Caco-2 (cell line): ENCODE results near the gene FILIP1. TPM values are rescaled to one million over a fixed set of nuclear protein-coding genes. Genes with fewer than 3 reads are reported as not detected.

Experiments used
- BruUV-seq: library from RNA; stranded (reverse); fragments of 400-500 nt; replicated peaks from 2 replicates; lab custom pipeline; 2021; lab: Mats Ljungman, UMichigan
- CTCF ChIA-PET: fragments of 300-600 bp; sonication (Branson Sonifier 250); formaldehyde crosslinking; loops from one replicate; lab custom pipeline; 2022; ENCODE audit warnings: antibody characterized with exemption; lab: Charles Lee
- POLR2A ChIA-PET: fragments of 300-600 bp; sonication (Branson Sonifier 250); formaldehyde crosslinking; loops from one replicate; lab custom pipeline; 2022; ENCODE audit warnings: antibody characterized with exemption; lab: Charles Lee
- DNase-seq, 2 experiments: peaks; one replicate each; pipeline versions ENCODE4 v3.0.0 to v3.0.0-alpha.2; 2020 to 2022
- H3K27me3 ChIP-seq: replicated peaks from 2 replicates; pipeline ENCODE4 v1.6.0; 2011; ENCODE audit warnings: low read length; ENCODE audit not compliant: control insufficient read depth, insufficient read depth
- H3K36me3 ChIP-seq: 2 replicates; pipeline ENCODE4 v1.5.1; 2011; ENCODE audit warnings: low read length; ENCODE audit not compliant: control insufficient read depth, insufficient read depth
- H3K4me1 ChIP-seq: fragments of 250-450 bp; sonication (Bioruptor Pico); 2 replicates; pipeline ENCODE4 v1.5.1; 2020; ENCODE audit warnings: mild to moderate bottlenecking
- H3K4me3 ChIP-seq: 2 replicates; pipeline ENCODE4 v1.5.1; 2011; ENCODE audit warnings: low read depth, mild to moderate bottlenecking, control low read depth, low read length
- H3K9me3 ChIP-seq: fragments of 250-450 bp; sonication (Bioruptor Pico); 2 replicates; pipeline ENCODE4 v1.5.1; 2020; ENCODE audit warnings: mild to moderate bottlenecking, moderate library complexity
- H3K27ac Mint-ChIP-seq: one replicate; pipeline ENCODE4 v1.8.0; 2022; ENCODE audit warnings: mixed read lengths; ENCODE audit not compliant: unreplicated experiment
- H3K27me3 Mint-ChIP-seq: one replicate; pipeline ENCODE4 v1.8.0; 2022; ENCODE audit warnings: mixed read lengths; ENCODE audit not compliant: insufficient read depth, unreplicated experiment
- H3K36me3 Mint-ChIP-seq: one replicate; pipeline ENCODE4 v1.8.0; 2022; ENCODE audit warnings: mild to moderate bottlenecking, mixed read lengths; ENCODE audit not compliant: insufficient read depth, unreplicated experiment
- H3K4me1 Mint-ChIP-seq: one replicate; pipeline ENCODE4 v1.8.0; 2022; ENCODE audit warnings: low read depth, mixed read lengths; ENCODE audit not compliant: unreplicated experiment
- H3K4me3 Mint-ChIP-seq: one replicate; pipeline ENCODE4 v1.8.0; 2022; ENCODE audit warnings: mild to moderate bottlenecking, moderate library complexity, mixed read lengths; ENCODE audit not compliant: unreplicated experiment
- H3K9me3 Mint-ChIP-seq: one replicate; pipeline ENCODE4 v1.8.0; 2022; ENCODE audit warnings: mixed read lengths; ENCODE audit not compliant: unreplicated experiment
- CTCF ChIP-seq, 2 experiments: fragments of 200-600 bp in 1 of 2; IDR thresholded peaks; 1 replicate in 1 of 2; 2 replicates in 1 of 2; pipeline versions ENCODE4 v1.5.1 to v1.8.0; 2011 to 2022; ENCODE audit warnings: antibody characterized with exemption in 1 of 2, control low read depth in 1 of 2, inconsistent platforms in 1 of 2, low read depth in 1 of 2, low read length in 1 of 2, mild to moderate bottlenecking in 1 of 2, moderate library complexity in 1 of 2; ENCODE audit not compliant: insufficient read depth in 1 of 2, severe bottlenecking in 1 of 2, unreplicated experiment in 1 of 2
- intact Hi-C: fragments of 100-400 bp; cut with micrococcal nuclease; formaldehyde crosslinking; loops from one replicate; pipeline ENCODE4 v1.10.0; 2022; ENCODE audit not compliant: unreplicated experiment
- total RNA-seq: library from RNA; stranded (reverse); gene quantifications from 2 replicates; pipeline ENCODE4 v1.2.3, GENCODE V29; 2022

FILIP1 gene
- total RNA-seq, 1 experiment from 2014 or later = 0.07 TPM

DNA sequence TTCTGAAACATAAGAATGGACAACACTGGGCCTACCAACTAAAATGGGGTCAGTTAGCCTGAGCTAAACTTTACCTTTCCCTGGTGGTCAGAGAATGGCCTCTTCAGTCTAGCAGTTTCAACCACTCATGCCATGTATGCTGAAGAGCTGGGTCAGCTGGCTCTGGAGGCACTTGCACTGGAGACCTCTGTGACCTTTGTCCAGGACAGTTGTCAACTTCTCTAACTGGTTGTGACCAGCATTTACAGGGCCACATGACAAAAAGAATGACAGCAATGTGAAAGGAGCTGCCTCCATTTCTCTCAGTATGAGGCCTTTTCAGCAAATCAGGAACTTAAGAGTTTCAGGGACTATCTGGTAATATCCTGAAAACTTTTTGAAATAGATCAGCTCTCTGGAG, 149.1 kb downstream of the FILIP1 start:
- no peak overlapping the region for H3K27ac Mint-ChIP-seq
- no peak overlapping the region for H3K4me3 Mint-ChIP-seq
- no TSS peak for BruUV-seq
- H3K27me3 Mint-ChIP-seq = no peaks in the 10 kb centered on the region
- Histone ChIP-seq H3K36me3 (no peaks in the 10 kb centered on the region), H3K4me1 (peaks cover 9% of the 10 kb centered on the region; the same call in 1 of the 2 replicates), H3K27me3 (no peaks in the 10 kb centered on the region), H3K9me3 (no peaks in the 10 kb centered on the region), H3K4me3 (no peak overlapping the region)
- H3K9me3 Mint-ChIP-seq = peaks cover 8% of the 10 kb centered on the region
- ChIA-PET POLR2A (no interaction called here), CTCF (no interaction called here)
- H3K36me3 Mint-ChIP-seq = no peaks in the 10 kb centered on the region
- DNase-seq = no peak
- TF ChIP-seq CTCF (IDR thresholded peaks at IDR 0.05; ENCODE audit: insufficient read depth in 1 of 2, low read depth in 1 of 2, low read length in 1 of 2, severe bottlenecking in 1 of 2, unreplicated experiment in 1 of 2) = no peak
- peaks cover 6% of the 10 kb centered on the region for H3K4me1 Mint-ChIP-seq
- intact Hi-C loops = no loop called here

DNA sequence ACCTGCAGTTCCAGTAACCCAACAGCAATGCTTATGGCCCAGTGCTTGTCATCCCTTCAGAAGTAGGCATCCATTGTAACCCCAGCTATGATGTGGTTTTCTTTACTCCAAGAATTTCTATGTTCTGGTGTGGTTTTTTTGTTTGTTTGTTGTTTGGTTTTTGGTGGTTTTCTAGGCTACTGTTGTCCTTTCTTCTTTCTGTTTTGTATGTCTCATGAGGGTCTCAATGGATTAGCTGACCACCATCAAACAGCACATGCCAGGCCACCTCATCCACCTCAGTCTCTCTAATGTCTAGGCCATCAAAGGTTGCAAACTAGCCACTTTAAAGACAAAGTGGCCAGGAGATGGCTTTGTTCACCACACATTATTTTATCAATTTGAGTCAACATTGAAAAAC, 149.6 kb downstream of the FILIP1 start:
- no peak for DNase-seq
- TF ChIP-seq CTCF (IDR thresholded peaks at IDR 0.05; ENCODE audit: insufficient read depth in 1 of 2, low read depth in 1 of 2, low read length in 1 of 2, severe bottlenecking in 1 of 2, unreplicated experiment in 1 of 2) = no peak
- BruUV-seq = no TSS peak
- Mint-ChIP-seq H3K27me3 (no peaks in the 10 kb centered on the region), H3K4me3 (no peak overlapping the region), H3K27ac (no peak overlapping the region), H3K36me3 (no peaks in the 10 kb centered on the region), H3K9me3 (peaks cover 8% of the 10 kb centered on the region), H3K4me1 (peaks cover 6% of the 10 kb centered on the region)
- intact Hi-C loops = no loop called here
- H3K4me3 ChIP-seq = no peak overlapping the region
- no peaks in the 10 kb centered on the region for H3K36me3 ChIP-seq
- H3K4me1 ChIP-seq = peaks cover 9% of the 10 kb centered on the region; the same call in 1 of the 2 replicates
- ChIA-PET CTCF (no interaction called here), POLR2A (no interaction called here)
- H3K27me3 ChIP-seq = no peaks in the 10 kb centered on the region
- H3K9me3 ChIP-seq = no peaks in the 10 kb centered on the region

DNA sequence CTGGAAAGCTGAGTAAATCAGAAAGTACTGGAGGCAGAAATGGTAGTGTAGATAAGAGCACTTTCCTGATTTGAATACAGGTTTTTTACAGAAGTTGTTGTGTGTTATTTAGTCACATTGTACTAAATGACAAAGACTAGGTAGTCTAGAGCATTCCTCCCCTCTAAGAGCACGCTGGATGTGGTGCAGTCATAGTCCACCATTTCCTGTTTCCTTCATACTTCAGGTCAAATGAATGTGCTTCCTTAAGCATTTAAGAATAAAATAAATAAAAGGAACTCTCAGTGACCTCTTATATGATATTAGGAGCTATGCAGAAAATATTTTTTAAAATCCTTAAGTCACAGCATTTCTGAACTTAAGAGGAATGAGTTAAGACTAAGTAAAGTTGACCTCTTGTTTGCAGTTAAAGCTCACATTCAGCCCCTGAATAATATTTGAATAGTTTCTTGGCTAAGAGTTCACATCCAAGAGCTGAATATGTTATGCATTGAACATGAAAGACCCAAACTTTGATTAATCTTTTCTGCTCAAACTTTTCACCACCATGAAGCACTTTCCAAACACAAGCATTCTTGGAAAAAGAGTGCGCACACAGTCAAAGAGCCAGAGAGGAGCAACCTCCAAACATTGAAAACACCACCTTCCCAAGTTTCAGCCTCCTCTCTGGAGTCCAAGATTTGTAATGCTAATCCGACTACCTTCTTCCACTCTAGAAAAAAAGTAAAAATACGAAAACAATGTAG, 155.6 kb downstream of the FILIP1 start:
- Histone ChIP-seq H3K4me1 (no peaks in the 10 kb centered on the region), H3K4me3 (no peak overlapping the region), H3K36me3 (no peaks in the 10 kb centered on the region), H3K27me3 (no peaks in the 10 kb centered on the region), H3K9me3 (no peaks in the 10 kb centered on the region)
- CTCF ChIA-PET = no interaction called here
- Mint-ChIP-seq H3K4me3 (no peak overlapping the region), H3K27ac (no peak overlapping the region), H3K36me3 (no peaks in the 10 kb centered on the region), H3K4me1 (no peaks in the 10 kb centered on the region), H3K9me3 (no peaks in the 10 kb centered on the region), H3K27me3 (peaks cover 9% of the 10 kb centered on the region)
- no peak for DNase-seq
- intact Hi-C loops = no loop called here
- POLR2A ChIA-PET = no interaction called here
- no peak for TF ChIP-seq CTCF (IDR thresholded peaks at IDR 0.05; ENCODE audit: insufficient read depth in 1 of 2, low read depth in 1 of 2, low read length in 1 of 2, severe bottlenecking in 1 of 2, unreplicated experiment in 1 of 2)
- BruUV-seq = no TSS peak
